Skeletal muscle satellite cell (primary cell): ENCODE results near the gene LMNA.

Experiments used
- H3K27me3 ChIP-seq: 2 replicates; pipeline ENCODE4 v1.7.0; 2013; ENCODE audit warnings: low read length; ENCODE audit not compliant: control insufficient read depth, insufficient read depth
- H3K36me3 ChIP-seq: 2 replicates; pipeline ENCODE4 v1.7.0; 2013; ENCODE audit warnings: mild to moderate bottlenecking, control low read depth, low read length; ENCODE audit not compliant: insufficient read depth
- H3K4me1 ChIP-seq: 2 replicates; pipeline ENCODE4 v1.7.0; 2013; ENCODE audit warnings: low read length; ENCODE audit not compliant: control insufficient read depth, insufficient read depth
- H3K4me2 ChIP-seq: 2 replicates; pipeline ENCODE4 v1.7.0; 2013; ENCODE audit warnings: mild to moderate bottlenecking, low read length
- H3K4me3 ChIP-seq: 2 replicates; pipeline ENCODE4 v1.7.0; 2013; ENCODE audit warnings: low read length
- H3K9ac ChIP-seq: 2 replicates; pipeline ENCODE4 v1.7.0; 2013; ENCODE audit warnings: mild to moderate bottlenecking, low read depth, low read length, moderate library complexity
- H3K9me3 ChIP-seq: replicated peaks from 2 replicates; pipeline ENCODE4 v1.7.0; 2013; ENCODE audit warnings: mild to moderate bottlenecking, control low read depth, low read length

LMNA gene

DNA sequence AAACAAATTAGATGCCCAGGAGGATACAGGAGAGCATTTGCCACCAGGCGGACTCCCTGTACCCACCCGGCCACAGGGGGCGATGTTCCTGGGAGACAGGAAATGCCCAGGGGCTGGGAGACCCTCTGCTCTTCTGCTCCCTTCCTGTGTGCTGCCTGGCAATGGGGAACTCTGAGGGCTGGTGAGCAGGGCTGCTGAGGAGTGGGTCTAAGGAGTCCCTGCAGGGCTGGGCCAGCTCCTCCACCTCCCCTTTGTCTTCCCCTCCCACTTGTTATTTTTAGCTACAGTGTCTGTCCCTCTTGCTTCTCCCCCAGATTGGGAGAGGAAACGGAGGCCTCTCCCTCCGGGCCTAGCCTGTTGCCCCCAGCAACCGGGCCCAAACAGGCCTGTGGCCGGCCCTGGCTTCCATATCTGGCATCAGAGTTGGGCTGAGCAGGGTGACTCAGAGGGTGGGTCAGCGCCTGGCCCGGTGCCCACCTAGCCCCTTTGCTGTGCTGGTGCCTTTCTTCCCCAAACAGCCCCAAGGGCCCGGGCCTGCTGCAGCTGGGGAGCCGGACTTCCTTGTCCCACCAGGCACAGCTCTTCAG is 11.6 kb downstream of the LMNA start:
- peak overlapping the region; percentile 59 for H3K4me3 ChIP-seq
- peaks cover 93% of the 10 kb centered on the region for H3K4me1 ChIP-seq
- H3K4me2 ChIP-seq: peak overlapping the region; percentile 76
- H3K9me3 ChIP-seq: no peaks in the 10 kb centered on the region
- peak overlapping the region; percentile 87 for H3K9ac ChIP-seq
- no peaks in the 10 kb centered on the region for H3K27me3 ChIP-seq
- peaks cover 26% of the 10 kb centered on the region for H3K36me3 ChIP-seq

DNA sequence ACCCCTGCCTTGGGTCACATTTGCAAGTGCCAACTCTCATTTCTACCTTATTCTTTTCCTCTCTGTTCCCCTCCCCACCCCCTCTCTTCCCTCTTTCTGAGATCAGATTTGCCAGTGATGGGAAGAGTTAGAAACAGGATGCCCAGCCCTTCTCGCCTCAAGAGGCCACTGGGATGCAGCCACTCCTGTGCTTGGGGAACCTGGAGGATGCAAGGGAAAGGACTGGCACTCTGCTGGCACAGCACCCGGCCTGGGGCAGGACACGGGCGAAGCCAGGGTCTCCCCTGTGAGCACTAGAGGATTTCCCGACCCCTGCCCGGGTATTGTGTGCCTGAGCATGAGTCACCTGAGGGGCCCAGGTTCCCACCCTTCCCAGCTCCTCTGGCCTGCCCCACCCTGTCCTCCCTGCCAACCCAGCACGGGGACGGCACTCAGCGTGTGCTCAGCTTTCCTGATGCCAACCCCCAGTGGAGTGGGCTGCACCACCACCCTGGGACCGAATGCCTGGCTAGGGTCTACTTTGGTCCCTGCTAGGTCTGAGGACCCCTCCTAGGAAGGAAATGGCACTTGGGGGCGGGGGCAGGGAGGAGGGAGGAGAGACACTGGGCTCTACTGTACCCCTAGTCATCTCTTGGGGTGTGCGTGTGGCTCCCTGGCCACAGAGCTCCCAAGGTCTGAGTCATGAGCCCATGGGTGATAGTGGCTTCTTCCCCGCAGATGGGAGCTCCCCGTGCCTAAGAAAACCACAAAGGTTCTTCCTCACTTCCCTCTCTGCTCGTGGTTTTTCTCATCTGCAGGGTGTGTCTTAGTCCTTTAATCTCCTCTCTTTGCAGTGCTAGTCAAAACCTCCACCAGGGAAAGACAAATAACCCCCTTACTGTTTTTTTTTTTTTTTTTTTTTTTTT is 12.4 kb downstream of the LMNA start:
- Histone ChIP-seq H3K27me3 (no peaks in the 10 kb centered on the region), H3K4me1 (peaks cover 85% of the 10 kb centered on the region), H3K9ac (peak overlapping the region; percentile 87), H3K4me2 (peak overlapping the region; percentile 76), H3K9me3 (no peaks in the 10 kb centered on the region), H3K4me3 (peak overlapping the region; percentile 54), H3K36me3 (peaks cover 28% of the 10 kb centered on the region)

DNA sequence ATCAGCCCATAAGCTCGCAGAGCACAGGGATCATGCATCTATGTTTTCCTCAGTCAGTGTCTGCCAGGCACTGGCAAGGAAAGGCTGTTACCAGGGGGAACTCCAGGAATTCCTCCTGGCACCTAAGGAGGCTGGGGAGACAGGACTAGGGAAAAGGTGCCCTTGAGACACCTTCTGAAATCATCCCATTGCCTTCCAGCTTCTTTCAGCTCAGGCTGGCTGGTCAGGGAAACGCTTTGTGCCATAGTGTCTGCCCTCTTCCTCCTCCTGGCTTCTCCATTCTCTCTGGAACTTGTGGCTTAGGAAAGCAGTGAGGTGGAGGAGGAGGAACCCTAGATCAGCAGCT is 13.8 kb downstream of the LMNA start:
- no peaks in the 10 kb centered on the region for H3K9me3 ChIP-seq
- peaks cover 71% of the 10 kb centered on the region for H3K4me1 ChIP-seq
- peak overlapping the region; percentile 53 for H3K4me3 ChIP-seq
- H3K36me3 ChIP-seq: peaks cover 32% of the 10 kb centered on the region
- no peaks in the 10 kb centered on the region for H3K27me3 ChIP-seq
- peak overlapping the region; percentile 87 for H3K9ac ChIP-seq
- H3K4me2 ChIP-seq: peak overlapping the region; percentile 76

DNA sequence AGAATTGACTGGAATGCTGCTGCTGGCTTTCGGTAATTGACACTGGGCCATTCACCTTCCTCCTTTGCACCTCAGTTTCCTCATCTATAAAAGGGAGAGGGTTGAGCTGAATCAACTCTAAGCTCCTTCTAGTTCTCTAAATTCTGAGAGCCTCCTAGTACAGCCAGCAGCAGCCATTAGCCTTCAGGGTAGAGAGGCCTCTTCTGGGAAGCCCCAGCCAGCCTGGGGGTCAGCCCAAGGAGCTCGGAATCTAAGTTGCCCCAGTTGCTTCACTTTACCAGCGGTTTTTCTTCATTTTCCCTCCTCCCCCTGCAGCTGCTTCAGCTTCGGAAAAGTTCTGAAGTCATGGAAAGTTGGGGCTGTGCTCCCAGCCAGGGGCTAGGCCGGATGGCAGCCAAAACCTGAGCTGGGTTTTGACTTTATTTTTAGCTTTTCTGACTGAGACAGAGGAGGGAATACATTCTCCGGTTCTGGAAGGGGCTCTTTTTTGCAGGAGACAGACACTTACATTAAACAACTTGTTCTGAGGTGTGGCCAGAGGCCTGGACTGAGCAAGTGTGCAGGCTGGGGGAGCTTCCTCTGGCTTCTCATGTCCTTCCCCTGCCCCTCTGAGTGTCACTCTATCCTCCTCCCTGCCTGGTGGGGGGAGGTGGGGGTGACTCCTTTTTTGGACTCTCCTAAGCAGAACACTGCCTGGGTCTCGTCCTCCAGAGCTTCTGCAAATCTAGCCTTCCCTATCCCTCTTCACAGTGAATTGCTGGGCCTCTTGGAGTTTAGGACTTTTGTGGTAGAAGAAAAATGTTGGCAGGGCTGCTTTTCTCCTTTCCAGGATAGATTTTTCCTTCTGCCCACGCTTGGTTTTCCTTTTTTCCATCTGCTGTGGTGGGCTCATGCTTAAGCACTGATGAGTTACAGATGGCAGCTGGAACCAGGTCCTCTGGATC is 14.4 kb downstream of the LMNA start:
- Histone ChIP-seq H3K9me3 (no peaks in the 10 kb centered on the region), H3K9ac (peak overlapping the region; percentile 87), H3K4me3 (peak overlapping the region; percentile 53), H3K4me2 (peak overlapping the region; percentile 76), H3K36me3 (peaks cover 38% of the 10 kb centered on the region), H3K4me1 (peaks cover 65% of the 10 kb centered on the region), H3K27me3 (no peaks in the 10 kb centered on the region)

DNA sequence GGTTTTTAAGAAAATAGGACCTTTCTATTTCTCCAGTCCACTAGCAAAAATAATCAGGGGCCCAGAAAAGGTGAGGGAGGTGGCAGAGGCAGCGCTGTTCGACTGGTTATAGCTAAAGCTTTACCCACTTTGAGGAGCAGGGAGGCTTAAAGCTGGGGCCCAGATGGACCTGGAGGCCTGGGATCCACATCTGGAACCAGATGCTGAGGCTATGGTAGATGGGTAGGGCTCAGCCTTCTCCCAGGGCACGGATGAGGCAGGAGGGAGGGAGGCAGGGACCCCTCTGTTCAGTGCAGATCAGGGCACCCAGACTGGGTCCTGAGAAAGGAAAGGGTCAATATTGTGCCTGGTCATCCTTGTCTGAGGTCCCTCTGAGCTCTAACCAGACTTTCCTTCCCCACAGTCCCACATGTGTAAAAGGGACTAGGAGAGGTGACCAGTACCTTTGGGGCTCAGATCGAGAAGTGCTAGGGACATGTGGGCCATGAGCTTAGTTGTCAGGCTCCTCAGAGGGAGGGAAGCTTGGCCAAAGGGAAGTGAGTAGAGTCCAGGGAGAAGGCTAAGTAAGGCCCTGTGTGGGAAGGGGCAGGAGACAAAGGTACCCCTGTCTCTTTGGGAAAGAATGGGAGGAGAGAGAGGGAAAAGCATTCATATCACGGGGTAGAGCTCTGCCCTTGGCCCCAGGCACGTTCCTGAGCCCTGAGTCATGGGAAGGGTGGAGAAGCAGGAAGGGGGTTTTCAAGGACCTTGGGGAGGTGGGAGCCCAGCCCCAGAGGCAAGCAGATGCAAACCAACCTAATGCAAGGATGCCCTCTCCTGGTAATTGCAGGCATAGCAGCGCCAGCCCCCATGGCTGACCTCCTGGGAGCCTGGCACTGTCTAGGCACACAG is 15.4 kb downstream of the LMNA start:
- Histone ChIP-seq H3K9me3 (no peaks in the 10 kb centered on the region), H3K36me3 (peaks cover 48% of the 10 kb centered on the region), H3K4me3 (peak overlapping the region; percentile 53), H3K4me2 (peak overlapping the region; percentile 76), H3K4me1 (peaks cover 56% of the 10 kb centered on the region), H3K27me3 (no peaks in the 10 kb centered on the region), H3K9ac (peak overlapping the region; percentile 87)

DNA sequence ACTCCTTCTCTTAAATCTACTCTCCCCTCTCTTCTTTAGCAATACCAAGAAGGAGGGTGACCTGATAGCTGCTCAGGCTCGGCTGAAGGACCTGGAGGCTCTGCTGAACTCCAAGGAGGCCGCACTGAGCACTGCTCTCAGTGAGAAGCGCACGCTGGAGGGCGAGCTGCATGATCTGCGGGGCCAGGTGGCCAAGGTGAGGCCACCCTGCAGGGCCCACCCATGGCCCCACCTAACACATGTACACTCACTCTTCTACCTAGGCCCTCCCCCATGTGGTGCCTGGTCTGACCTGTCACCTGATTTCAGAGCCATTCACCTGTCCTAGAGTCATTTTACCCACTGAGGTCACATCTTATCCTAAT is 16.0 kb downstream of the LMNA start:
- peak overlapping the region; percentile 25 for H3K9ac ChIP-seq
- H3K4me1 ChIP-seq: peaks cover 50% of the 10 kb centered on the region
- H3K27me3 ChIP-seq: no peaks in the 10 kb centered on the region
- peaks cover 54% of the 10 kb centered on the region for H3K36me3 ChIP-seq
- H3K4me2 ChIP-seq: peak overlapping the region; percentile 15
- no peak overlapping the region for H3K4me3 ChIP-seq
- no peaks in the 10 kb centered on the region for H3K9me3 ChIP-seq

DNA sequence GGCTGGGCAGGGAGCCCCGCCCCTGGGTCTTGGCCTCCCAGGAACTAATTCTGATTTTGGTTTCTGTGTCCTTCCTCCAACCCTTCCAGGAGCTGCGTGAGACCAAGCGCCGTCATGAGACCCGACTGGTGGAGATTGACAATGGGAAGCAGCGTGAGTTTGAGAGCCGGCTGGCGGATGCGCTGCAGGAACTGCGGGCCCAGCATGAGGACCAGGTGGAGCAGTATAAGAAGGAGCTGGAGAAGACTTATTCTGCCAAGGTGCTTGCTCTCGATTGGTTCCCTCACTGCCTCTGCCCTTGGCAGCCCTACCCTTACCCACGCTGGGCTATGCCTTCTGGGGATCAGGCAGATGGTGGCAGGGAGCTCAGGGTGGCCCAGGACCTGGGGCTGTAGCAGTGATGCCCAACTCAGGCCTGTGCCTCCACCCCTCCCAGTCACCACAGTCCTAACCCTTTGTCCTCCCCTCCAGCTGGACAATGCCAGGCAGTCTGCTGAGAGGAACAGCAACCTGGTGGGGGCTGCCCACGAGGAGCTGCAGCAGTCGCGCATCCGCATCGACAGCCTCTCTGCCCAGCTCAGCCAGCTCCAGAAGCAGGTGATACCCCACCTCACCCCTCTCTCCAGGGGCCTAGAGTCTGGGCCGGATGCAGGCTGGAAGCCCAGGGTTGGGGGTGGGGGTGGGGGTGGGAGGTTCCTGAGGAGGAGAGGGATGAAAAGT is 20.4 kb downstream of the LMNA start:
- H3K4me1 ChIP-seq: peaks cover 9% of the 10 kb centered on the region
- H3K4me3 ChIP-seq: no peak overlapping the region
- peaks cover 83% of the 10 kb centered on the region for H3K36me3 ChIP-seq

DNA sequence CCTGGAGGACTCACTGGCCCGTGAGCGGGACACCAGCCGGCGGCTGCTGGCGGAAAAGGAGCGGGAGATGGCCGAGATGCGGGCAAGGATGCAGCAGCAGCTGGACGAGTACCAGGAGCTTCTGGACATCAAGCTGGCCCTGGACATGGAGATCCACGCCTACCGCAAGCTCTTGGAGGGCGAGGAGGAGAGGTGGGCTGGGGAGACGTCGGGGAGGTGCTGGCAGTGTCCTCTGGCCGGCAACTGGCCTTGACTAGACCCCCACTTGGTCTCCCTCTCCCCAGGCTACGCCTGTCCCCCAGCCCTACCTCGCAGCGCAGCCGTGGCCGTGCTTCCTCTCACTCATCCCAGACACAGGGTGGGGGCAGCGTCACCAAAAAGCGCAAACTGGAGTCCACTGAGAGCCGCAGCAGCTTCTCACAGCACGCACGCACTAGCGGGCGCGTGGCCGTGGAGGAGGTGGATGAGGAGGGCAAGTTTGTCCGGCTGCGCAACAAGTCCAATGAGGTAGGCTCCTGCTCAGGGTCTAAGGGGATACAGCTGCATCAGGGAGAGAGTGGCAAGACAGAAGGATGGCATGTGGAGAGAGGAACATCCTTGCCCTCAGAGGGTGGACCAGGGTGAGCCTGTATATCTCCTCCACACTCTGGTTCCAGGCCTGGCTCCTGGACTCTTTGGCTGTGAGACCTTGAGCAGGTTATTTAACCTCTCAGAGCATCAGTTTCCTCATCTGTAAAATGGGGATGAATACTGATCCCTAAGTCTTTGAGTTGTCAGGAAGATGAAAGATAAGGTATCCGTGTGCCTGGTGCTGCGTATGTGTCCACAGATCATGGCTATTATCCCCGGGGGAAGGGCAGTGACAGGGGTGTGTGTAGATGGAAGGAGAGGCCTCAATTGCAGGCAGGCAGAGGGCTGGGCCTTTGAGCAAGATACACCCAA is 21.7 kb downstream of the LMNA start:
- no peaks in the 10 kb centered on the region for H3K9me3 ChIP-seq
- no peak overlapping the region for H3K9ac ChIP-seq
- peaks cover 91% of the 10 kb centered on the region for H3K36me3 ChIP-seq
- H3K27me3 ChIP-seq: no peaks in the 10 kb centered on the region
- H3K4me2 ChIP-seq: no peak overlapping the region
- no peak overlapping the region for H3K4me3 ChIP-seq
- no peaks in the 10 kb centered on the region for H3K4me1 ChIP-seq

More for the DNA sequence above, 20.4 kb downstream of the LMNA start:
- Histone ChIP-seq H3K4me2 (no peak overlapping the region), H3K9me3 (no peaks in the 10 kb centered on the region), H3K9ac (no peak overlapping the region), H3K27me3 (no peaks in the 10 kb centered on the region)

DNA sequence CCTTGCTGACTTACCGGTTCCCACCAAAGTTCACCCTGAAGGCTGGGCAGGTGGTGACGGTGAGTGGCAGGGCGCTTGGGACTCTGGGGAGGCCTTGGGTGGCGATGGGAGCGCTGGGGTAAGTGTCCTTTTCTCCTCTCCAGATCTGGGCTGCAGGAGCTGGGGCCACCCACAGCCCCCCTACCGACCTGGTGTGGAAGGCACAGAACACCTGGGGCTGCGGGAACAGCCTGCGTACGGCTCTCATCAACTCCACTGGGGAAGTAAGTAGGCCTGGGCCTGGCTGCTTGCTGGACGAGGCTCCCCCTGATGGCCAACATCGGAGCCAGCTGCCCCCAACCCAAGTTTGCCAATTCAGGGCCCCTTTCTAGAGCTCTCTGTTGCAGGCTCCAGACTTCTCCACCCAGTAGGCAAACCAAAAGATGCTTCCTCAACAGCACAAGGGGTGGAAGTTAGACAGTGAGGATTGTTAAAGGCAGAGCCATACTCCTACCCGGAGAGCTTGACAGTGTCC is 22.5 kb downstream of the LMNA start:
- no peaks in the 10 kb centered on the region for H3K27me3 ChIP-seq

More for the DNA sequence above, 22.5 kb downstream of the LMNA start:
- Histone ChIP-seq H3K9me3 (no peaks in the 10 kb centered on the region), H3K9ac (no peak overlapping the region), H3K36me3 (peaks cover 88% of the 10 kb centered on the region), H3K4me3 (no peak overlapping the region), H3K4me2 (no peak overlapping the region), H3K4me1 (no peaks in the 10 kb centered on the region)
